ENCODE results near the gene GAL. TPM values are rescaled to one million over a fixed set of nuclear protein-coding genes. Genes with fewer than 3 reads are reported as not detected.

GAL gene
- total and polyA plus RNA-seq, 8 donors: 1.7 to 5.7 (median 3.5) TPM; not detected in 5

DNA sequence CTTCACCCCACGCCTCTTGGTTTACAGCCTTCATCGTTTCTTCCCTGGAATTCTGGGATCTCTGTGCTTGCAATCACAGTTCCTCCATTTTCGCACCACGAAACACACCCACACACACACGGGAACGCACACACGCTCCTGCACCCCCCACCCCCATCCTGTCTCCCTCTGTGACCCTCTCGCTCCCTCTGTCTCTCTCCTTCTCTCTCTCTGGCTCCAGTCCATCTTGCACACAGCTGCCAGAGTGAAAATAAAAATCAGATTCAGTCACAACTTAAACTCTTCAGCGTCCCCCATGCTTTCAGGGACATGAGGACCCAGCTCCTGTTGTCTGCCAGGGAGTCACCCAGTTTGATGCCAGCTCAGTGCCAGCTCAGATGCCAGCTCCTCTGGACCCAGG, 3.0 kb downstream of the GAL start:
- no peaks in the 10 kb centered on the region for H3K9me3 ChIP-seq
- peaks cover 13 to 16% (median 15%) of the 10 kb centered on the region in 4 donors for H3K4me1 ChIP-seq
- peaks cover 15 to 86% (median 49%) of the 10 kb centered on the region in 3 donors for H3K27me3 ChIP-seq
- no peaks in the 10 kb centered on the region for H3K36me3 ChIP-seq
- no peak overlapping the region for H3K4me3 ChIP-seq
- intact Hi-C loops (cut with DNase I; ENCODE audit: low total_unique reads): no loop called here
- H3K27ac ChIP-seq: no peak overlapping the region
- 68 to 73% (median 69%) methylated on average over 9 of the region's 9 CpGs for WGBS, 5 donors
- no peak for TF ChIP-seq CTCF (IDR thresholded peaks at IDR 0.05)
- TF ChIP-seq POLR2A (IDR thresholded peaks at IDR 0.05): no peak
- TF ChIP-seq POLR2AphosphoS5 (IDR thresholded peaks at IDR 0.05): no peak
- TF ChIP-seq EP300 (IDR thresholded peaks at IDR 0.05): no peak
- no peak for DNase-seq

GRCh38 chr11:68687986-68688385, 3.6 kb downstream of the GAL start:
- TF ChIP-seq EP300 (IDR thresholded peaks at IDR 0.05) (no peak), CTCF (IDR thresholded peaks at IDR 0.05) (no peak), POLR2AphosphoS5 (IDR thresholded peaks at IDR 0.05) (no peak), POLR2A (IDR thresholded peaks at IDR 0.05) (no peak)
- Histone ChIP-seq H3K9me3 (no peaks in the 10 kb centered on the region), H3K27ac (no peak overlapping the region), H3K27me3 (peaks cover 15 to 86% (median 47%) of the 10 kb centered on the region in 3 donors), H3K4me3 (no peak overlapping the region), H3K4me1 (peaks cover 13 to 16% (median 15%) of the 10 kb centered on the region in 4 donors), H3K36me3 (no peaks in the 10 kb centered on the region)
- intact Hi-C loops (cut with DNase I; ENCODE audit: low total_unique reads): no loop called here
- no peak for DNase-seq
- WGBS, 5 donors: 79 to 88% (median 82%) methylated on average over 11 to 14 of the region's 14 CpGs

DNA sequence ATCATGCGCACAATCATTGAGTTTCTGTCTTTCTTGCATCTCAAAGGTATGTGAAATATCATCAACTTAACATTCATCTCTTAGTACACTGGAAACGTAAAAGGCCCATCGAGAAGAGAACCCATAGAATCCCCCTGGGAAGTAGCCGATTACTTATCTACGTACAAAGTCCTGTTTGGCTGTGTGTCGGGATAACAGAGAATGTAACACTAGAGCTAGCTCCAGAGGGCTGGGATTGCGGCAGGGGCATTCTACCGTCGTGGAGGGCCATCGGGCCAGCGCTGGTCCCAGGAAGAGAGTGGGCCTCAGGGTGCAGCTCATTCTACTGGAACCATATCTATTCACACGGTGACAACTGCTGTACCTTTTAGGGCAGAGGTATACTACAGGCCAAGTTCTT, 4.5 kb downstream of the GAL start:
- no peak for TF ChIP-seq POLR2A (IDR thresholded peaks at IDR 0.05)
- TF ChIP-seq CTCF (IDR thresholded peaks at IDR 0.05): no peak
- Histone ChIP-seq H3K27me3 (peaks cover 13 to 86% (median 43%) of the 10 kb centered on the region in 3 donors), H3K27ac (no peak overlapping the region), H3K9me3 (no peaks in the 10 kb centered on the region), H3K4me3 (no peak overlapping the region), H3K36me3 (no peaks in the 10 kb centered on the region), H3K4me1 (peaks cover 13 to 14% (median 13%) of the 10 kb centered on the region in 4 donors)
- 48 to 78% (median 68%) methylated on average over 12 of the region's 12 CpGs for WGBS, 5 donors
- intact Hi-C loops (cut with DNase I; ENCODE audit: low total_unique reads): no loop called here
- no peak for DNase-seq

DNA sequence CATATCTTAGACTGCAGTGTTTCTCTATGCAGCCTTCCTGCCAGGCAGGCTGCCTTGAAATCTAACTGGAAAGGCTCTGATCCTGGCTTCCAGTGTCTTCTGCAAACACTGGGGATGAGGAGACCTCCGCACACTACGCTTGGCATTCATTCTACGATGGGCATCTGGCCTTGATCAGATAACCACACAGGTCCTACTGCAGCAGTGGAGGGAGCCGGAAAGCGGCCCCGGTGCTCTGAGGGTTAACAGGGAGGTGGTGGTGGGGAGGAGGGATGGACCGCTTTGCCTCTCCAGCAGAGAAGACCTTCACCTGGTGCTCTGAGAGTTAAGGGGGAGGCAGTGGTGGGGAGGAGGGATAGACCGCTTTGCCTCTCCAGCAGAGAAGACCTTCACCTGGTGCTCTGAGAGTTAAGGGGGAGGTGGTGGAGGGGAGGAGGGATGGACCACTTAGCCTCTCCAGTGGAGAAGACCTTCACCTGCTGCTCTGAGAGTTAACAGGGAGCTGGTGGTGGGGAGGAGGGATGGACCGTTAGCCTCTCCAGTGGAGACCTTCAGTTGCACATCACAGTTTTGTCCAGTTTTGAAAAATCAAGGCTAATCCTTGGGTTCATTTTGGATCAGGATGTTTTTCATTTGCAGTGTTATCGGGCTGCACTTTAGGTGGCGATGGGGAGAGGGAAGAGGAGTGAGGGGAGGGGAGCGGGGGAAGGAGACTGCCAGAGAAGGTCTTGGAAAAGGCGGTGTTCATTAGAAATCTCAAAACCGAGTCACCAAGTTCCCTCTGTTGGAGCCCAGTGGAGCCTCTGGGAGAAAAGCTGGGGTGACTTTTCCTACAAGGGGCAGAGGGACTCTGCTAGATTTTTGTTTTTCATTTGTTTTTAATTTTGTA, 5.6 kb downstream of the GAL start:
- Histone ChIP-seq H3K4me1 (peaks cover 2 to 3% (median 2%) of the 10 kb centered on the region in 4 donors), H3K9me3 (no peaks in the 10 kb centered on the region), H3K27ac (no peak overlapping the region), H3K36me3 (no peaks in the 10 kb centered on the region), H3K27me3 (peaks cover 2 to 75% (median 32%) of the 10 kb centered on the region in 3 donors), H3K4me3 (no peak overlapping the region)
- 47 to 56% (median 51%) methylated on average over 14 of the region's 14 CpGs for WGBS, 5 donors
- intact Hi-C loops (cut with DNase I; ENCODE audit: low total_unique reads): no loop called here
- DNase-seq: no peak
- TF ChIP-seq POLR2A (IDR thresholded peaks at IDR 0.05): no peak
- TF ChIP-seq CTCF (IDR thresholded peaks at IDR 0.05): no peak
- TF ChIP-seq EP300 (IDR thresholded peaks at IDR 0.05): no peak
- no peak for TF ChIP-seq POLR2AphosphoS5 (IDR thresholded peaks at IDR 0.05)
